Measurements from ENCODE around the gene ADAMTS10.
A peak's percentile ranks its signal among the peaks of the same experiment; 100 is the strongest.
"Not testable (repeated sequence)": the region's sequence is repeated elsewhere in the genome, so short reads cannot be mapped to it uniquely, and the experiment has no call there.

ADAMTS10 gene

GRCh38 chr19:8610041-8610935, at the start of gene ADAMTS10:
TSS of gene ADAMTS10 (minus strand) at chr19:8610715. CDS start at chr19:8605710, 5,005 bp downstream.
- DNase-seq (ENCODE audit: low read depth): peak; percentile 36

GRCh38 chr19:8659905-8660304, 49.4 kb upstream of the ADAMTS10 start:
- DNase-seq (ENCODE audit: low read depth): no peak

- DNase-seq (ENCODE audit: low read depth): no peak
These were observed 47.4 kb upstream of the ADAMTS10 start for GRCh38 chr19:8657869-8658268.

GRCh38 chr19:8655340-8655709, 44.8 kb upstream of the ADAMTS10 start:
- no peak for DNase-seq (ENCODE audit: low read depth)

GRCh38 chr19:8654591-8655339, 44.2 kb upstream of the ADAMTS10 start:
- peak; percentile 50 for DNase-seq (ENCODE audit: low read depth)

- no peak for DNase-seq (ENCODE audit: low read depth)
These were observed 37.7 kb upstream of the ADAMTS10 start for GRCh38 chr19:8648240-8648639.

GRCh38 chr19:8643860-8644653, 33.5 kb upstream of the ADAMTS10 start:
- DNase-seq (ENCODE audit: low read depth): no peak

- DNase-seq (ENCODE audit: low read depth): no peak
These were observed 32.0 kb upstream of the ADAMTS10 start for GRCh38 chr19:8642561-8642960.

GRCh38 chr19:8641908-8642547, 31.5 kb upstream of the ADAMTS10 start:
- no peak for DNase-seq (ENCODE audit: low read depth)

- DNase-seq (ENCODE audit: low read depth): no peak
These were observed 30.8 kb upstream of the ADAMTS10 start for GRCh38 chr19:8641221-8641907.

GRCh38 chr19:8640402-8641004, 30.0 kb upstream of the ADAMTS10 start:
- DNase-seq (ENCODE audit: low read depth): no peak

- DNase-seq (ENCODE audit: low read depth): no peak
These were observed 29.4 kb upstream of the ADAMTS10 start for GRCh38 chr19:8639821-8640401.

- DNase-seq (ENCODE audit: low read depth): no peak
These were observed 27.6 kb upstream of the ADAMTS10 start for GRCh38 chr19:8638078-8638619.

GRCh38 chr19:8637070-8637469, 26.6 kb upstream of the ADAMTS10 start:
- DNase-seq (ENCODE audit: low read depth): not testable (repeated sequence)

GRCh38 chr19:8635422-8635821, 24.9 kb upstream of the ADAMTS10 start:
- no peak for DNase-seq (ENCODE audit: low read depth)

- DNase-seq (ENCODE audit: low read depth): no peak
These were observed 20.9 kb upstream of the ADAMTS10 start for GRCh38 chr19:8631425-8631819.

GRCh38 chr19:8630796-8631424, 20.4 kb upstream of the ADAMTS10 start:
- no peak for DNase-seq (ENCODE audit: low read depth)

GRCh38 chr19:8629996-8630683, 19.6 kb upstream of the ADAMTS10 start, which contains the start of gene NFILZ:
TSS of gene NFILZ (plus strand) at chr19:8630633. CDS start at chr19:8676766, 46,133 bp downstream.
- DNase-seq (ENCODE audit: low read depth): no peak

- no peak for DNase-seq (ENCODE audit: low read depth)
These were observed 18.7 kb upstream of the ADAMTS10 start for GRCh38 chr19:8629184-8629583.
